ENCODE data around the gene ELL.

DNA sequence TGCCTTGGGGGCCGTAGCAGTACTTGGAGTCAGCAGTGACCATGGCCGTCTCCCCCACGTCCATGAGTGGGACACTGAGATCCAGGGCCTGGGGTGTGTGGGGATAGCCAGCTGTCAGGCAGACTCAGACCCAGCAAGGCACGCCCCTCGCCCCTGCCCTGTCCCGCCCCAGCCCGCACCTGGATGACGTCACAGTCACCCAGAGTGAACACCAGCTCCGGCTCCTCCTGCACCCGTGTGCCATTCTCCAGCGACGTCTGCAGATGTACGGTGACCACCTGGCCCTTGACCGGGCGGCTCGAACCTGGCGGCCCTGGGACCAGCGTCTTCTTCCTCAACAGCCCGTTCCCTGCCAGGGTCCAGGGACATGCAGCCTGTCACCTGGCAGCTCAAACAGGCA, 17.5 kb upstream of the ELL start:
- TF ChIP-seq, protein P1, sequence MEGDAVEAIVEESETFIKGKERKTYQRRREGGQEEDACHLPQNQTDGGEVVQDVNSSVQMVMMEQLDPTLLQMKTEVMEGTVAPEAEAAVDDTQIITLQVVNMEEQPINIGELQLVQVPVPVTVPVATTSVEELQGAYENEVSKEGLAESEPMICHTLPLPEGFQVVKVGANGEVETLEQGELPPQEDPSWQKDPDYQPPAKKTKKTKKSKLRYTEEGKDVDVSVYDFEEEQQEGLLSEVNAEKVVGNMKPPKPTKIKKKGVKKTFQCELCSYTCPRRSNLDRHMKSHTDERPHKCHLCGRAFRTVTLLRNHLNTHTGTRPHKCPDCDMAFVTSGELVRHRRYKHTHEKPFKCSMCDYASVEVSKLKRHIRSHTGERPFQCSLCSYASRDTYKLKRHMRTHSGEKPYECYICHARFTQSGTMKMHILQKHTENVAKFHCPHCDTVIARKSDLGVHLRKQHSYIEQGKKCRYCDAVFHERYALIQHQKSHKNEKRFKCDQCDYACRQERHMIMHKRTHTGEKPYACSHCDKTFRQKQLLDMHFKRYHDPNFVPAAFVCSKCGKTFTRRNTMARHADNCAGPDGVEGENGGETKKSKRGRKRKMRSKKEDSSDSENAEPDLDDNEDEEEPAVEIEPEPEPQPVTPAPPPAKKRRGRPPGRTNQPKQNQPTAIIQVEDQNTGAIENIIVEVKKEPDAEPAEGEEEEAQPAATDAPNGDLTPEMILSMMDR (IDR thresholded peaks at IDR 0.05 in 4 of 5, conservative IDR thresholded peaks at IDR 0.05 in 1 of 5) = no peak
- TF ChIP-seq POLR2A (IDR thresholded peaks at IDR 0.05) = no peak
